Stimulated activated CD8-positive, alpha-beta memory T cell treated with anti-CD3 and anti-CD28 coated beads, Interleukin-15, amount 100 ng/mL, for 4 hours (primary cell): ENCODE results near the gene CHRM5.

Experiments
- DNase-seq, 2 donors: peaks; one replicate each; pipeline ENCODE4 v3.0.0-alpha.2; 2020; ENCODE audit warnings: low read depth in 2 of 2

The CHRM5 gene

DNA sequence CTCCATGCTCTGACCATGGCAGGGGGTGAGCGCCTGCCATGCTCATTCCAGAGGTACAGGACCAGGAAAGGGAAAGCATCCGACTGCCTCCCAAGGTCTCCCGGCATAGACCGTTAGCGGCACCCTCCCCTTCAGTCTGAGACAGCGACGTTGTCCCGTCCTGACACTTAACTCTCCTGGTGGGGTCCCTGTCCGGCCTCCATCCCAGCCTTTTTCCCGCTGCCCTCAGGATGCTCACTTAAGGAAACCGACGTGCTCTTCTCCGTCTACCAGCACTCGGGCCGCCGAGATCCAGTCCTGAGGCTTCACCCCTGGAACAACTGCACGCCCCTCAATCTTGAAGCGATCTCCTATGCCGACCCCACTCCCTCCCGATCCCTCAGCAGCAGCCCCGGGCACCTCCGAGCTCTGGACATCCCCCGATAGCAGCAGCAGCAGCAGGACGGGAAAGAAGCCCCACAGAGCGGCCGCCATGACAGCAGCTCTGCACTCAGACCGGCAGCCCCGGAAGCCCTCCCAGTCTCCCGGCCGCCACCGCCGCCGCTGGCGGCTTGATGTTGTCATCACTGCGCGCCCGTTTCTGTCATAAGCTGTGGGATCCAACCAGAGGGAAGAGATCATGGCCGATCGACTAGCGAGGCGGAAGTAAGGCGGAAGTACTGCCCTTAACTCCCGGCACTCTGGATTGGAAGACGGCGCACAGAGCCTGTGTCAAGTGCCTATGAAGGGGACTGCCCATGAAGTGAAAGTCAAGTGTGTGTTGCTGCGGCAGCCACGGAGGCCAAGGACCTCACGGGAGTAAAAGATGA is 133.3 kb downstream of the CHRM5 start, which contains the start of the genes EMC7 and PGBD4:
Gene EMC7, minus strand, starts transcription at position 497 of the 809 bp plus-strand sequence. Its CDS starts 23 bp downstream, at position 474.
Gene PGBD4, plus strand, starts transcription at position 718 of the 809 bp plus-strand sequence. CDS start 449 bp downstream, outside the sequence.
- DNase-seq = peak; percentile 98 to 99

DNA sequence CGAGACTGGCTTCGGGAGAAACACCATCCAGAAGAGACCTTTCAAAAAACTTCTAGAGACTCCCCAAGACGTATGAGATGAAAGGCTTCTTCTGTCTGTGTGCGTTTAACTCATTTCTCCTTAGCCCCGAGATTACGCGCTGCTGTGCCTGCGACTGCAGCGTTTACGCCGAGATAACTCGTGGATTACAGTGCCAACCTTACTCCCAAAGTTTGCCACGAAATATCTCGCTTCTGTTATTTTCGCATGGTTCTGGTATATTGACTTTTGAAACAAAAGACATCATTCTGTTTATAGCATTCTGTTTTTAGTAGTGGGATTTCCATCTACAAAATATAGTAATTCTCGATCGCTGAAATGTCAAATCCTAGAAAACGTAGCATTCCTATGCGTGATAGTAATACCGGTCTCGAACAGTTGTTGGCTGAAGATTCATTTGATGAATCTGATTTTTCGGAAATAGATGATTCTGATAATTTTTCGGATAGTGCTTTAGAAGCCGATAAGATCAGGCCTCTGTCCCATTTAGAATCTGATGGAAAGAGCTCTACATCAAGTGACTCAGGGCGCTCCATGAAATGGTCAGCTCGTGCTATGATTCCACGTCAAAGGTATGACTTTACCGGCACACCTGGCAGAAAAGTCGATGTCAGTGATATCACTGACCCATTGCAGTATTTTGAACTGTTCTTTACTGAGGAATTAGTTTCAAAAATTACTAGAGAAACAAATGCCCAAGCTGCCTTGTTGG is 134.1 kb downstream of the CHRM5 start:
- DNase-seq = no peak

- DNase-seq = no peak
Observed at GRCh38 chr15:34106423-34106822, 138.1 kb downstream of the CHRM5 start.

DNA sequence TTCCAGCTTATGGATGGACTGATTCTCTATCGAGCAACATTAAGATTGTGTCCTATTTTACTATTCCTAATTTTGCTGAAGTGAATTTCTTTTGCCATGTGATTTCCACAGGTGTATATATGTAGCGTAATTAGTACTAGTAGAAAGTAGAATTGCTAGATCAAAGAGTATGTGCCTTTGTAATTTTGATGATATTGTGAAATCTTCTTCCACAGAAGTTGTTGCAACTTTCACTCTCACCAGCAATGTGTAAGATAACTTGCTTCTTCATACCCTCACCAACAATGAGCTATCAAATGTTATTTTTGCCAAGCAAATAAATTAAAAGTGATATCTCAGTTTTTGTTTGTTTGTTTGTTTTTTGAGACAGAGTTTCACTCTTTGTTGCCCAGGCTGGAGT is 139.0 kb downstream of the CHRM5 start:
- no peak for DNase-seq

DNA sequence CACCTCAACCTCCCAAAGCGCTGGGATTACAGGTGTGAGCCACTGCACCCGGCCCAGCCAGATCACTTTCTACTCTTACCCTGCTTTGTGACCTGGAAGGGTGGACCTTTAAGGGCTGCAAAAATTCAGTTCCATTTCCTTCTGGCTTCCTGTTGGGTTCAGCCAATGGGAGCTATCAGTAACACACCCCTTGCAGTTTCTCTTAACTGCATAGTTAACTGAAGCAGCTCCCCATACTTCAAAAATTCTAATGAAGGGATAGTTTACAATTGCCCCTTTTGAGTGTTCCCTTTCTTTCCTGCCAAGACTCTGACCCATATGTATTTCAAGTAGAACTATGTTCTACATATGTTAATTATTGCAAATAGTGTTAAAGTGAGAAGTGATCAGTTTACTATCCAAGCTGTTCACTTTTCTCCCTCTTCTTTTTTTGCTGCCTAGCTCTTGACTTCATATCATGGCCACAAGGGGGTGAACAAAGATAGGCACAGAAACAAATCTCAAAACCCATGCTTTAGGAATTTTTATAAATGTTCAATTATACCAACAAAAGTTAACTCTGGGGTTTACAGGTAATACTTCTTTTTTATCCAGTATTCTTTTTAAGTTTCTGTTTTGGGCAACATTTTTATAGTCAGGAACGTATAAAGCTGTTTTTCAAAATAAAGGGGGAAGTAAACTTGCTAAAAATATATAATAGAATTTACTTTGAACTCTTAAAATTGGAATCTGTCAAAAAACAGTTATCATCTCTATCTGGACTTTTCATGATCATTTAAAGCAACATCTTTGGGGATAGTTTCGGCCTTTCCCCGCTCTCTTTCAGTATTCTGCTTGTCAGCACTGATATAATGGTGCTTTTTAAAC is 141.7 kb downstream of the CHRM5 start:
- DNase-seq = no peak

DNA sequence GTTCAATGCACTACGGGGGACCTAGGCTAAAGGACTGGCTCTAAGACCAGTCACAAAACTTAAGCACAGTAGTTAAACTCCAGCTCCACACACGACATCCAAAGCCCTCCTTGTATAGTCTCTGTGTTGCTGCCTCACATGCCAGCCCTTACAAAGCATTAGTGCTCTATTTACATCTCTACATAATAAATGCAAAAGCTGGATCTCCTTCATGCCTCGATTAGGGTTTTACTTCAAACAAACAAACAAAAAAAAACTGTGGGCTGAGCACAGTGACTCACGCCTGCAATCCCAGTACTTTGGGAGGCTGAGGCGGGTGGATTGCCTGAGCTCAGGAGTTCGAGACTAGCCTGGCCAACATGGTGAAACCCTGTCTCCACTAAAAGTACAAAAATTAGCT is 143.2 kb downstream of the CHRM5 start:
- no peak for DNase-seq

GRCh38 chr15:34114215-34114614 is 145.9 kb downstream of the CHRM5 start:
- no peak for DNase-seq

DNA sequence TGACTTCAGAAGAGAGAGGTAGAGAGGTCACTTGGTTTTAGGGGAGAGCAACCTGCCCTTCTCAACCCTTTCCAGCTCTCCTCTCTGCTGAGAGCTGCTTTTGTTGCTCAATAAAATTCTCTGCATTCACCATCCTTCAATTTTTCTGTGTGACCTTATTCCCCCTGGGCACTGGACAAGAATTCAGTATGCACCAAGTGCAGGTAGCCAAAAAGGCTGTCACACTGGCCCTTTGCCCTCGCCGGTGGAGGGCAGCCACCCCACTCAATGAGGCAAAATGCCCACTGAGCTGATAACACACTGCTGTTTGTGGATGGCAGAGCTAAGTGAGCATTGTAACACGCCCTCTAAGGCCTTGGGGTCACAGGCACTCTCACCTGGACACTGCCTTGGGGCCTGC is 146.4 kb downstream of the CHRM5 start:
- no peak for DNase-seq

GRCh38 chr15:34116620-34117019 is 148.3 kb downstream of the CHRM5 start:
- no peak for DNase-seq
